HG02759 (cell line): Measurements from ENCODE around the gene ANKFN1.

ENCODE experiments used
- ATAC-seq: cut with Tn5 transposase; IDR thresholded peaks from one replicate; pipeline ENCODE4 v1.9.1; 2021; ENCODE audit warnings: mild to moderate bottlenecking, moderate library complexity; ENCODE audit not compliant: unreplicated experiment

ANKFN1 gene

GRCh38 chr17:56178203-56178602 is 24.9 kb downstream of the ANKFN1 start:
- no peak for ATAC-seq

- no peak for ATAC-seq
These were observed 28.8 kb downstream of the ANKFN1 start for GRCh38 chr17:56182081-56182480.

GRCh38 chr17:56184650-56185049 is 31.4 kb downstream of the ANKFN1 start:
- no peak for ATAC-seq

GRCh38 chr17:56185491-56186221 is 32.4 kb downstream of the ANKFN1 start:
- ATAC-seq = no peak

- ATAC-seq = no peak
These were observed 33.0 kb downstream of the ANKFN1 start for GRCh38 chr17:56186222-56186786.

- no peak for ATAC-seq
These were observed 50.2 kb downstream of the ANKFN1 start for GRCh38 chr17:56203430-56203829.

GRCh38 chr17:56206351-56206750 is 53.1 kb downstream of the ANKFN1 start:
- ATAC-seq = no peak

GRCh38 chr17:56213031-56213430 is 59.8 kb downstream of the ANKFN1 start:
- ATAC-seq = no peak

GRCh38 chr17:56217921-56218320 is 64.6 kb downstream of the ANKFN1 start:
- no peak for ATAC-seq

- no peak for ATAC-seq
These were observed 69.0 kb downstream of the ANKFN1 start for GRCh38 chr17:56222255-56222654.

- ATAC-seq = no peak
These were observed 77.4 kb downstream of the ANKFN1 start for GRCh38 chr17:56230660-56231059.

- no peak for ATAC-seq
These were observed 78.0 kb downstream of the ANKFN1 start for GRCh38 chr17:56231252-56231651.

GRCh38 chr17:56231693-56232092 is 78.4 kb downstream of the ANKFN1 start:
- ATAC-seq = no peak

GRCh38 chr17:56244268-56244890 is 91.1 kb downstream of the ANKFN1 start:
- no peak for ATAC-seq

GRCh38 chr17:56247816-56248215 is 94.5 kb downstream of the ANKFN1 start:
- ATAC-seq = no peak

- ATAC-seq = no peak
These were observed 103.8 kb downstream of the ANKFN1 start for GRCh38 chr17:56257075-56257474.

- no peak for ATAC-seq
These were observed 107.2 kb downstream of the ANKFN1 start for GRCh38 chr17:56260376-56261002.

- no peak for ATAC-seq
These were observed 109.5 kb downstream of the ANKFN1 start for GRCh38 chr17:56262803-56263202.

- ATAC-seq = no peak
These were observed 116.5 kb downstream of the ANKFN1 start for GRCh38 chr17:56269556-56270389.

- no peak for ATAC-seq
These were observed 121.2 kb downstream of the ANKFN1 start for GRCh38 chr17:56274491-56274890.

- ATAC-seq = no peak
These were observed 131.2 kb downstream of the ANKFN1 start for GRCh38 chr17:56284482-56284881.
